NCI-H128 (cell line): ENCODE results near the gene ZNF207.
"Not testable (repeated sequence)": the region's sequence is repeated elsewhere in the genome, so short reads cannot be mapped to it uniquely, and the experiment has no call there.

Source experiments
- DNase-seq: peaks from one replicate; lab custom pipeline; 2025; ENCODE audit not compliant: unreplicated experiment; lab: John Stamatoyannopoulos, UW

ZNF207 gene

DNA sequence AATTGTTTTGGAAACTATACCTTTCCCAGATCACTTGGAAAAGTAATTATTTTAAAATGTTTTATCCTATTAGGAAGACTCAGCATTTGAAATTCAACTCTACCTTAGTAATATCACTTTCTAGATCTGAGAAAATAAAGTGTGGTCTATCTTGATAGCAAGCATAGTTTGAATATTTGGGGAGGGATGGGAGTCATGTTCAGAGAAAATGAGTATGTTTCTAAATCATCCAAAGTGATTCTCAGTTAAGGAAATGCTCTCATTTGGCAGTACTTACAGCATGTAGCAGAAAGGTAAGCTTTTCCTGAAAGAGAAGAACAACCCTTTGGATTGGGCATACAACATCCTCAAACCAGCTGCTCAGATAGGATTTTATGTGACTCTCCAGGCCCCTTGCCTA lies 14.9 kb upstream of the ZNF207 start:
- DNase-seq = no peak

DNA sequence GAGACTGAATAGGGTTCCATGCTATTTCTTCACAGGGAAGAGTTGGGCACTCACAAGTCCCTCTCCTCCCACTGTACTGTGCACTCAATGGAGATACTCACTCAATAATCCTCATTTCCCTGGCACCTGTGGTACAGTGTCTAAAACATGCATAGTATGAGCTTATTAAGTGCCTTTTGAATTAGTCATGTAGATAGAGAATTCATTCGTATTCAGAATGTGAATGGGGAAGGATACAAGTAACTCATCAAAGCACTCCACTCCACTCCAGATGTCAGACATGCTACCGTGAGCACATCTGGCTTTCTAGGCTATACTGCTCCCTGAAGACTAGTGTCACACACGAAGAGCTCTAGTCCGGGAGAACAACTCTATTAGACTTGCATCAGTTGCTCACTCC lies 14.3 kb upstream of the ZNF207 start:
- no peak for DNase-seq

DNA sequence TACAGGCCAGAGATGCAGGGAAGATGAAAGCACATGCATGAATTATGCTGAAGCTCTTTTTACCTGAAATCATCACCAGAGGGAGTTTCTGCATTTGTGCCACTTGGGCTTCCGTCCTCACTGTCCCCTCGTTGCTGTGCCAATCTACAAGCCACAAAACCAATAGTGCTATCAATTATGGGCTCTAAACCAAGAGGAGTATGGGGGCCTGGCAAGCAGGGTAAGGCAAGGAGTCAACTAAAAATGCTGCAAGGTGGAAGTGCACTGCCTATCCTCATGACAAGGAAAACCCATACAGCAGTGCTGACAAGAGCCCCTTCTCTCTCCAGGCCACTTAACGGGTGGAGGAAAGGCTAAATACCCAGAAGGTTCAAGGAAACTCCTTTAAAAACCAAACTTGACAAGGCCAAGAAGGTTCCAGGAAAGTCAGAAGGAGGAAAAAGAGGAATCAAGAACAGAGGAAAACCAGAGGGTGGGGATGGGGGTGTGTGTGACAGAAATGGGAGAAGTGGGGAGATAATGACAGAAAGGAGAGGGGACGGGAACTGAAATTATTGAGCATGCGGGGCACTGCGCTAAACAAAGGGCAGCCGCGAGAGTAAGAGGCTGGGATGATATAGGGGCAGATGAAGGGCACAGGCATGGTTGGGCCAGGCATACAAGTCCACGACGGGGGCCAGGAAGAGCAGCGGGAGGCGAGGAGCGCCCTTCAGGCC lies 8.7 kb upstream of the ZNF207 start:
- no peak for DNase-seq

DNA sequence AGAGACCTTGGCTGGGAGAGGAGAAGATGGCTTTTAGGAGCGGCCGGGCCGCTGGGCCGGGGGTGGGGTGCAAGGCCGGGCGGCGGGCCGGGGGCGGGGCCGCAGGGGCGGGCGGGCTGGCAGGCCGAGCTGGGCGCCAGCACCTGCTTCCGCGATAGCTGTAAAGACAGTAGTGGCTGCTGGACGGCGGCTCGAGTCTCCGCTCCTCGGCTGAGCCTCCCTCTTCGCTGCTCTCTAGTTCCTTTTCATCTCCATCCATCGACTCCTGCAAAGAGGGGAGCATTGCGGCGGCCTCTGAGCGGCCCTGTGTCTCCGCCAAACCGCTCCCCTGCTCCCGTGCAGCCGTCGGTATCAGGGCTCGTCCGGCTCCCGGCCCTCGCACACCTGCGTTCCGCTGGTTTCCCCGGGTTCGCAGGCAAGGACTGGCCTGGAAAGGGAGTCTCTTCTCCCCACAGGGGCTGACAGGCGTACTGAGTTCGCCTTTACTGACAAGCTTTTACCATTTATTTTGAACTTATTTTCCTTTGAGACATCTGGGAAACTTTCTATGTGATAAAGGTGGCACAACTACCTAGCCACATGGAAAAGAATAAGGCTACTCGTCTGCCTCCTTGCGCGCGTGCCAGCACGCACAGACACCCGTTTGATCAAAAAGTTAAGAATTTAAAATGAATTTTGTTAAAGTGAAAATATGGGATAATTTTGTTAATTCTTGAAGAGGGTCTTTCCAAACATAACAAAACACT lies 7.9 kb upstream of the ZNF207 start, which contains the start of gene C17orf75:
Gene C17orf75, minus strand, starts transcription at position 317 of the 746 bp plus-strand sequence. Its CDS starts 34 bp downstream, at position 283.
- peak; percentile 34 for DNase-seq

DNA sequence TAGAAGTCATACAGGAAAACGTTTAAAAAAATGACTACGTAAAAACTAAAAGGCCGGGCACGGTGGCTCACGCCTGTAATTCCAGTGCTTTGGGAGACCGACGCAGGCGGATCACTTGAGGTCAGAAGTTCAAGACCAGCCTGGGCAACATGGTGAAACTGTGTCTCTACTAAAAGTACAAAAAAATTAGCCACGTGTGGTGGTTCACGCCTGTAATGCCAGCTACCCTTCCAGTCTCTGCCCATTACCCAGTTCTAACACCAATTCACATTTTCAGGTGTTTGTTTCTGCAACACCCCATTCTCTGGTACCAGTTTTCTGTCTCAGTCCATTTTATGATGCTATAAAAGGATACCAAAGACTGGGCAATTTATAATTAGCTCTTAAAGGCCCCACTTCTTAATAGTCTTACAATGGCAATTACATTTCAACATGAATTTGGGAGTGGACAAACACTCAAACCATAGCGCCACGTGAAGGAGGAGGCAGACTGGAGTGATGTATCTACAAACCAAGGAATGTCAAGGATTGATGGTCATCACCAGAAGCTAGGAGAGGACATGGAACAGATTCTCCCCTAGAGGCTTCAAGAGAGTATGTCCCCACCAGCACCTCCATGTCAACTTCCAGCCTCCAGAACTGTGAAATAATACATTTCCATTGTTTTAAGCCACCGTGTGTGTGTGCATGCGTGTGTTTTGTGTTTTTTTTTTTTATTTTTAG lies 7.2 kb upstream of the ZNF207 start:
- no peak for DNase-seq

DNA sequence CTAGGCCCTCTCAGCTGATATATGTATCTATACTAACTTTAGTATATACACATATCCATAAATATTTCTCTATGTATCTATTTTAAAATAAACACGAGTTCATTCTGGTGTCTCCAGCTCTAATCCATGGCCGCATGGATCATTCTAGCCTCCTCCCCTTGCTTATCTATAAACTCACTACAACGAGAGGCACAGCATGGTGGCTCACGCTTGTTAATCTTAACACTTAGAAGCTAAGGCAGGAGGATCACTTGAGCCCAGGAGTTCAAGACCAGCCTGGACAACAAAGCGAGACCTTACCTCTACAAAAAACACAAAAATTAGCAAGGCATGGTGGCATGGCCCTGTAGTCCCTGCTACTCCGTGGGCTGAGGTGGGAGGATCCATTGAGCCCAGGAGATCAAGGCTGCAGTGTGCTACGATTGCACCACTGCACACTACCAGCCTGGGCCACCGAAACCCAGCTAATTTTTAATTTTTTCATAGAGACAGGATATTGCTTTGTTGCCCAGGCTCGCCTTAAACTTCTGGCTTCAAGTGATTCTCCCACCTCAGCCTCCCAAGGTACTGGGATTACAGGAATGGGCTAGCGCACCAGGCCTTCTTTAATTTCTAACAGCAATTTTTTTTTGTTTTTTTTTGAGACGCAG lies 3.9 kb upstream of the ZNF207 start:
- DNase-seq = no peak

DNA sequence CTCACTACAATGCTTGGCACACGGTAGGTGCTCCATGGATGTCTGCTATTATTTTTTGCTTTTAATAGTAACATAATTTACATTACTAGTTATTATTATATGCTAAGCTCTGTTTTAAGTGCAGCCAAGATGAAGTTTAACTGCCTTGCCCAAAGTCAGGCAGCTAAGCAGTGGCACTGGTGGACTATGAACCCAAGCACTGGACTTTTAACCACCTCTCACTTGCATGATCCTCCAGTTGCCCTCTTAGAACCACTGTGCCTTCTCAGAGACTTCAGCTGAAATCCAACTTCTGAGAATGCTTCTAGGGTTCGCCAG lies 1.5 kb upstream of the ZNF207 start:
- DNase-seq = no peak

DNA sequence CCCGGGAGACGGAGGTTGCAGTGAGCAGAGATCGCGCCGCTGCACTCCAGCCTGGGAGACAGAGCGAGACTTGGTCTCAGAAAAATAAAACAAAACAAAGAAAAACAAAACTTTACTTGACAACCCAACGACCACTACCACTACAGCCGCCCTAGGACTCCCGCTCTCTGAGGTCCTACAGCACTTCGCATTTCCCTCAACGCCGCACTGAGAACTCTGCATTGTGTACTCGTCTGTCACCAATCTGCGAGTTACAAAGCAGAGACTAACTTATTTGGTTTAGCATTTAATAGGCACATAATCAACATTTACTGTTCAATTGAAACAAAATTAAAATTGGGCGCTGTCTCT lies 479 bp upstream of the ZNF207 start:
- no peak for DNase-seq

DNA sequence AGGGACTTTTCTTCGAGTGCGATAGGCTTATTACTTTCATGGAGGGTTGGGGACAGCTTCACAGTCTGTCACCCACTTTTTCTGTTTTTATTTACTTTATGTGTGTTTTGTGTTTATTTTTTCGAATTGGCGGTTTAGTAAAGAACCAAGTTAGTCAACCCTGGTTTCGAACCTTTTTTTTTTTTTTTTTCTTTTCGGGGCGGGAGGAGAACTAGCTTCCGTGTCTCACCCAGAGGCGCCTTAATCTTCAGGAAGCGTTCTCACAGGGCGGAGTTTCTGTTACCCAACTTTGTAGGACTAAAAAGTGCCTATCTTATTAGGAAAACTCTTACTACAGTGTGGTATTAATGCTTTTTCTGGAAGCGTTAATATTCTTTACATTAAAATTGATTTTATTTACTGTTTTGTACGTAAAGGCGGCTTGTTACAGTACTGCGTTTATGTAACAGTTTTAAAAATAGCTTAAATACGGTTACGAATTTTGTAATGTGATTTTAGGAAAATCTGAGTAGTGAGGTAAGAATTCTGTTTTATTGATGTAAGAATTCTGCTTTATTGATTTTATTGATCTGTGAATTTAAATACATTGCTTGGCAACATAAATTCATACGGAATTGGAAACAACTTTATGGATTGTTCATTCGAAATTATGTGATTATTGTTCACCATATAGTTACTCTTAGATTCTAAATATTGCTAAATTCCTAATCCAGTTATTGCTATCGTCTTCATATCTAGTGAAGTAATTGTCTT lies 885 bp downstream of the ZNF207 start:
- DNase-seq = no peak

DNA sequence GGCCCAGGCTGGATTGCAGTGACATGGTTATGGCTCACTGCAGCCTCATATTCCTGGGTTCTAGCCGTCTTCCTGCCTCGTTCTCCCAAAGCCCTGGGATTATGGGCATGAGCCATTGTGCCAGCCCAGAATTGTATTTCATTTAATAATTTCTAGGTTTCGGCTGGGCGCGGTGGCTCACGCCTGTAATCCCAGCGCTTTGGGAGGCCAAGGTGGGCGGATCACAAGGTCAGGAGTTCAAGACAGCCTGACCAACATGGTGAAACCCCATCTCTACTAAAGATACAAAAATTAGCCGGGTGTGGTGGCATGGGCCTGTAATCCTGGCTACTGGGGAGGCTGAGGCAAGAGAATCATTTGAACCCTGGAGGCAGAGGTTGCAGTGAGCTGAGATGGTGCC lies 2.8 kb downstream of the ZNF207 start:
- not testable (repeated sequence) for DNase-seq

DNA sequence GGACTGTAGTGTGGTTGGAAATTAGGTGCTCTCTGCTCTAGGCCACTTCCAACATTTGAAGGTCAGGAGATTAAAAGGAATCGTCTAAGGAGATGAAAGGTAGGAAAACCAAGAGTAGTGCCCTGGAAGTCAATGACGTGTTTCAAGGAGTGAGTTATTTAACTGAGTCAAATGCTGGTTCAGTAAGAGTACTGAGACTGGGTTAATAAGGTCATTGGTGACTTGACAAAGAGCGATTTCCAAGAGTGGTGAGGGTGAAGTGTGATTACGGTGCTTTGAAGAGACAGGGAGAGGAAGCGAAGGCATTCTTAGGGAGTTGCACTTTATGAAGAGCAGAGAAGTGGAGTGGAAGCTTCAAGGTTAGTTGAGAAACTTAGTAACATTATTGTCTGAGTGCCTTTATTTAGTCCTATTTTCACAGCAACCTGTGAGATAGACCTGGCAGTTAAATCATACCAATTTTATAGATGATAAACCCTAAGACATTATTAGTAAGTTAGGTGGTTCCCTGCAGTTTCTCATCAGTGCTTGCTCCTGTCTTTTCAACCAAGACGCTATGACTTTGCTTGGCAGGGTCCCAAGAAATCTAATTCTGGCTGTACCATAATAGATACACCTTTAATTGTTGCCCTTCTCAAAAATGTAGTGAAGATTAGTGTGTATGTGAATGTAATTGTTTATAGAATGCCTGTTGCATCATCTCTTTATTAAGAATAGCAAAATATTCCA lies 5.9 kb downstream of the ZNF207 start:
- no peak for DNase-seq

DNA sequence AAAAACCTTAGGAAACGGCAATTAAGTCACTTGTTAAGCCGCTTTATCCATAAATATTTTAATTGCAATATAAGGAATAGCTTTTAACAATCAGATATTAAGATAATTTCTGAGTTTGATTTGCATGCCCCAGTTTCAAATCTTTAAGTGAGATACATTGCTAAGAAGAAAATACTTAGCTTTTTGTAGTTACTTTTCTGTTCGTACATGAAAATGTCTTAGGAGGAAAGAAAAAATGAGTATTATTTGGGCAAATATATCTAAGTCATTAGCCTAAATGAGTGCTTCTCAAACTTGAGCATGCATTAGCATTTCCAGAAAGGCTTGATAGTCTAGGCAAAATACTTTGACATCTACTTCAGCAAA lies 6.4 kb downstream of the ZNF207 start:
- DNase-seq = no peak

DNA sequence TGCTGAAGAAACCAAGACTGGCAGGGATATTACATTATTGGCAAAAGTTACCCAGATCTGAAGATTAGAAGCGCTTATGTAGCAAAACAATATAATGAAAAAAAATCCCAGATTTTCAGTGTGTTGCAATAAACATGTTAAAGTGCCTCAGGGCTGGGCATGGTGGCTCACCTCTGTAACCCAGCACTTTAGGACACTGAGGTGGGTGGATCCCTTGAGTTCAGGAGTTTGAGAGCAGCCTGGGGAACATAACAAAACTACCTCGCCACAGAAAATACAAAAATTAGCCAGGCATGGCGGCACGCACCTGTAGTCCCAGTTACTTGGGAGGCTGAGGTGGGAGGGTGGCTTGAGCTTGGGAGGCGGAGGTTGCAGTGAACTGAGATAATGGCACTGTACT lies 6.8 kb downstream of the ZNF207 start:
- DNase-seq = no peak

DNA sequence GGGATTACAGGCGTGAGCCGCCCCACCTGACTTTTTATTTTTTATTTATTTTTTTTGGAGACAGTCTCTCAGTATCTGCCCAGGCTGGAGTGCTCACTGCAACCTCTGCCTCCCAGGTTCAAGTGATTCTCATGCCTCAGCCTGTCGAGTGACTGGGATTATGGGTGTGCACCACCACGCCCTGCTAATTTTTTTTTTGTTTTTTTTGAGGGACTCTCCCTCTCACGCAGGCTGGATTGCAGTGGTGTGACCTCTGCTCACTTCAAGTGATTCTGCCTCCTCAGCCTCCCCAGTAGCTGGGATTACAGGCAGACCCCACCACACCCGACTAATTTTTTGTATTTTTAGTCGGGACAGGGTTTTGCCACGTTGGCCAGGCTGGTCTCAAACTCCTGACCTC lies 7.7 kb downstream of the ZNF207 start:
- no peak for DNase-seq

DNA sequence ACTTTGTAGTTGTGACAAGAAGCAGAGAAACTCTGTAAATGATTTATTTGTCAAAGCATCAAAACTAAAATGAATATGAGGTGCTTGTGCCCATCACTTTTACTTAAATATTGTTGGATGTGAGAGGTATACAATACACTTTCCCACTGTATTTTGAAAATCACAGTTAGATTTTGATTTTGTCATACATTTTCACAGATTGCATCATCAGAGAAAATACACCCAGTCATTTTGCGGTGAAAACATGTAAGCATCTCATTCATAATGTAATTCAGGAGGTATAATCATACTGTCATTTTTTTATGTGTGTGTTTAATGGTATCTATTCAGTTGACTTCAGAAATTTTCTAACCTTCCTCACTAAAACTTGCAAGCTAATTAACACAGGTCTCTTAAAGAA lies 11.3 kb downstream of the ZNF207 start:
- no peak for DNase-seq

DNA sequence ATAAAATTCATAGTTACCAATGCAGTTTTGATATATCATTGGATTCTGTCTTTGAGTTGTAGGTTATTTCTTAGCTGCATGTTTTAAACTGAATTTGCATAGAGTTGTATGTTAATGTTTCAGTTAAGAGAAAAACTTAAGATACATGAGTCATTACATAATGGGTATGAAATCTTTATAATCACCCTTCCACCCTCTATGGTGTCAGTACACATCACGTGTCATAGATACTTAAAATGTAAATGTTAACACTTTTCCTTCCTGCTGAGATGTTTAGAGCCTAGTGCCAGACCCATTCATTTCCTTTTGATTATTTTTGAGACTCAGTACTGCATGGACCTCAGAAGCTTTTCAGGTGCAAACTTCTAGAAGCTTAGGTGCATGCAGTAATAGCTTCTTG lies 20.5 kb downstream of the ZNF207 start:
- DNase-seq = no peak

DNA sequence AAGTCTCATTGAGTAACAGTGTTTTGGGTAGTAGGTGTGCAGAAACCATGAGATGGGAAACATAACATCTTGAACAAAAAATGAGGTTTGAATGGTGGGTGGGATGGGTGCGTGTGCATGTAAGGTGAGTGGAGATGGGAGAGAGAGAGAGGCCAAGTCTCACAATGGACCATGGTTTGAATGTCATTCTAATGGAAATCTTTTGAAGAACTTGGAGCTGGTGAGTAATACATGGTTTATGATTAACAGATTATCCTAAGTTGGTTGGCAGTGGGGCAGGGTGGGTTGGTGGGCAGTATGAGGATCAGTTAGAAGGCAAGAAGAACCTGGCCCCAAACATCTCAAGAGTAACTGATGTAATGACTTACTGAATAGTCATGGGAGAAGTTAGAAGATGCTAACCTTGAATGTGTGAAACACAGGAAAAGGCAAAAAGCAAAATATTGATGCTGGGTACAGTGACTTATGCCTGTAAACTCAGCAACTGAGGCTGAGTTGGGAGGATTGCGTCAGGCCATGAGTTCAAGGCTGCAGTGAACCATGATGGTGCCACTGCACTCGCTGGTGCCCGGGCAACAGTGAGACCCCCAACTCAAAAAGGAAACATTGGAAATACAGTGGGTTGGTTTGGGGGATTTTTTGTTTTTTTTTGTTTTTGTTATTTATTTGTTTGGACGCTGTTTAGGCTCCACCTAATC lies 32.7 kb downstream of the ZNF207 start:
- DNase-seq = no peak

DNA sequence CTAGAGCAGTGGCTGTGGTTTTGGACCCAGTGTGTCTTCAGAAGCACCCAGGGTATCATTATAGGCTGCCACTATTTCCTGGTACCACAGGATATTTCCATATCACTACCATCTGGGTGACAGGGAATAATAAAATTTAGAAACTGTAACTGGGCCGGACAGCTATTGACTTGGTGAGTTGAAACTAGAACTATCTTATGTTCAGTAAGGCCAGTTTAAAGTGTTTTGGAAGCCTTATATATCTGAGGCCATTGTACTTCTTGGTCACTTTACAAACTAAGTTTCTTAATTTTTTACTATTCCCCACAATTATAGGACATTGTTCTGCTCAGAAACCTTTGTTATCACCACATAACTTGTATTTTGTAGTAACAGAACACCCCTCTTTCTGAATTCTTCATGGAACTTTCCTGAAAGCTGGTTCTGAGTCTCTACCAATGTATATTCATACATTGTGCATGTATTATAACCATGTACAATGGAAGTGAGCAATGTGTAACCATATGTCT lies 34.0 kb downstream of the ZNF207 start:
- DNase-seq = no peak

DNA sequence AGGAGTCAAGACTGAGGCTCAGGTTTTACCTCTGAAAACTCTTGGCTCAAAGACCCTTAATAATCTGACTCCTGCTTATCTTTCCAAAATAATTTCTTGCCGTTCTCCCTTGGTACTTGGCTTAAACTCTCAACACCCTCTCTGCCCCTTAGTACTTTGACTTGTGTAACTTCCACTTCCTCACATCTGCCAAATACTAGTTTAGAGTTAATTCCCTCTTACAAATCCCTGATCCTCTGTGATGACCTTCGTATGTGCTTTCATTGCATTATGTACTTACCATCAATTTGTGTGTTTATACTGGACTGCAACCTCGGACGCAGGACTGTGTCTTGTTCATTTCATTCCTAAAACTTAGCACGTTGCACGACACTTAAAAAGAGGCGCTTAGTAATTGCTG lies 35.2 kb downstream of the ZNF207 start:
- DNase-seq = no peak

DNA sequence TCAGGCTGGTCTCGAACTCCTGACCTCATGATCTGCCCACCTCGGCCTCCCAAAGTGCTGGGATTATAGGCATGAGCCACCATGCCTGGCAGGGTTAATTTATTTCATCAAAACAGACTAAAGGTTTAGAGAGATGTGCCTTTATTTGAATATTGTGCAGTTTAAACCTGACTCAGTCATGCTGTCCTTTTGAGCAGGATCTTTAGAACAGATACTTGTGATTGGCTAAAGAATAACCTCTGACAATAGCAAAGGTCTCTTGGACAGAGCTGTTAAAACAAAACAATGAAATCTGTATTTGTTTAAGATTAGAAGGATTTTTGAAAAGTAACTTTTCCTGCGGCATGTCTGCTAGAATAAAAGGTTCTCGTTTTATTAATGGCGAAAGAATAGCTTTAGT lies 36.0 kb downstream of the ZNF207 start:
- DNase-seq = no peak
